K562 (cell line): ENCODE results near the gene TCF12. TPM values are rescaled to one million over a fixed set of nuclear protein-coding genes. Genes with fewer than 3 reads are reported as not detected.
A peak's percentile ranks its signal among the peaks of the same experiment; 100 is the strongest.

Source experiments
- ATAC-seq: fragments of 200-7000 bp; cut with Tn5 transposase; 3 replicates; pipeline ENCODE4 v1.9.1; 2020; ENCODE audit warnings: moderate library complexity
- BruUV-seq: library from RNA; stranded (reverse); fragments of 400-500 nt; replicated peaks from 2 replicates; lab custom pipeline; 2021; lab: Mats Ljungman, UMichigan
- CTCF ChIA-PET: fragments of 300-600 bp; formaldehyde crosslinking; extraction: SDS; loops from one replicate; lab custom pipeline; 2021; ENCODE audit warnings: low intra/inter-chr PET ratio; lab: Yijun Ruan, JAX
- POLR2A ChIA-PET: fragments of 300-600, 350-650 bp; sonication (Branson Sonifier 250); formaldehyde crosslinking; extraction: SDS; loops from one replicate; lab custom pipeline; 2021; ENCODE audit warnings: antibody characterized with exemption, inconsistent platforms; lab: Yijun Ruan, JAX
- DNase-seq, 4 experiments: peaks; one replicate each; pipeline versions ENCODE4 v3.0.0 to v3.0.0-alpha.2; 2011 to 2018; ENCODE audit warnings: low spot score in 3 of 4, mixed read lengths in 3 of 4; ENCODE audit errors: extremely low read depth in 1 of 4
- FAIRE-seq: peaks from 2 replicates; lab custom pipeline; 2011; peaks lifted over from hg19 to GRCh38; lab: Jason Lieb, UNC
- H2AFZ ChIP-seq: 2 replicates; pipeline ENCODE4 v1.6.0; 2011; ENCODE audit warnings: low read depth, low read length, control low read depth, inconsistent platforms
- H3K27ac ChIP-seq: fragments of 200-600 bp; 3 replicates; pipeline ENCODE4 v1.8.0; 2011; ENCODE audit warnings: low read depth, mild to moderate bottlenecking, control low read depth, inconsistent platforms, low read length, moderate library complexity, mixed read lengths; ENCODE audit errors: extremely low read depth
- H3K27me3 ChIP-seq, 2 experiments: fragments of 300-600 bp in 1 of 2; 2 replicates in 1 of 2; 3 replicates in 1 of 2; pipeline versions ENCODE4 v1.6.0 to v1.8.0; 2011; ENCODE audit warnings: inconsistent platforms in 2 of 2, low read length in 2 of 2, mild to moderate bottlenecking in 1 of 2, mixed read lengths in 1 of 2, moderate library complexity in 1 of 2; ENCODE audit not compliant: control insufficient read depth in 2 of 2, insufficient read depth in 2 of 2
- H3K36me3 ChIP-seq: fragments of 300-600 bp; 3 replicates; pipeline ENCODE4 v1.8.0; 2011; ENCODE audit warnings: mild to moderate bottlenecking, low read length, inconsistent platforms; ENCODE audit not compliant: control insufficient read depth, insufficient read depth
- H3K4me1 ChIP-seq, 2 experiments: fragments of 200-600 bp in 1 of 2; replicated peaks in 1 of 2; 2 replicates in 1 of 2; 3 replicates in 1 of 2; pipeline versions ENCODE4 v1.5.1 to v1.8.0; 2011; ENCODE audit warnings: inconsistent platforms in 2 of 2, low read length in 2 of 2, mild to moderate bottlenecking in 1 of 2, mixed read lengths in 1 of 2, moderate library complexity in 1 of 2; ENCODE audit not compliant: control insufficient read depth in 2 of 2, insufficient read depth in 2 of 2
- H3K4me2 ChIP-seq: 2 replicates; pipeline ENCODE4 v1.6.1; 2011; ENCODE audit warnings: low read length, control low read depth, inconsistent platforms, mixed read lengths; ENCODE audit not compliant: insufficient read depth
- H3K4me3 ChIP-seq: fragments of 200-600 bp; sonication (generic), shearing (Covaris generic); 2 replicates; pipeline ENCODE4 v1.5.1; 2016; ENCODE audit warnings: control low read depth, inconsistent platforms
- H3K79me2 ChIP-seq: fragments of 200-600 bp; 3 replicates; pipeline ENCODE4 v1.8.0; 2011; ENCODE audit warnings: low read length, inconsistent platforms; ENCODE audit not compliant: control insufficient read depth, insufficient read depth
- H3K9ac ChIP-seq, 2 experiments: 2 replicates each; pipeline versions ENCODE4 v1.6.0 to v1.6.1; 2011; ENCODE audit warnings: low read depth in 2 of 2, low read length in 2 of 2, control low read depth in 1 of 2, inconsistent platforms in 1 of 2, mild to moderate bottlenecking in 1 of 2, mixed read lengths in 1 of 2; ENCODE audit not compliant: insufficient read depth in 1 of 2
- H3K9me1 ChIP-seq: one replicate; pipeline ENCODE4 v1.6.0; 2011; ENCODE audit warnings: inconsistent platforms, mild to moderate bottlenecking, low read length, moderate library complexity; ENCODE audit not compliant: control insufficient read depth, insufficient read depth
- H3K9me3 ChIP-seq: replicated peaks from 2 replicates; pipeline ENCODE4 v1.5.1; 2011; ENCODE audit warnings: low read depth, low read length, inconsistent platforms; ENCODE audit not compliant: control insufficient read depth, insufficient read depth
- H4K20me1 ChIP-seq: replicated peaks from 2 replicates; pipeline ENCODE4 v1.6.1; 2011; ENCODE audit warnings: low read length, inconsistent platforms, mixed read lengths; ENCODE audit not compliant: control insufficient read depth, insufficient read depth
- ADNP ChIP-seq: fragments of 200-800 bp; sonication (Bioruptor generic); IDR thresholded peaks from 2 replicates; pipeline ENCODE4 v1.6.1; 2016; ENCODE audit warnings: missing genetic modification characterization, missing compliant biosample characterization
- ARNT ChIP-seq, 2 experiments: fragments of 450-650 bp; IDR thresholded peaks; 2 replicates each; pipeline ENCODE4 v1.6.1; 2016; ENCODE audit warnings: mild to moderate bottlenecking in 1 of 2
- CXXC5 ChIP-seq: fragments of 250-450 bp; sonication (Bioruptor Pico); IDR thresholded peaks from 2 replicates; pipeline ENCODE4 v1.8.0; 2022; ENCODE audit warnings: inconsistent platforms, mild to moderate bottlenecking, moderate library complexity
- ESRRB ChIP-seq: fragments of 250-450 bp; sonication (Bioruptor Pico); IDR thresholded peaks from 2 replicates; pipeline ENCODE4 v1.5.0; 2020; ENCODE audit warnings: mild to moderate bottlenecking, moderate library complexity, borderline replicate concordance
- HDGF ChIP-seq: fragments of 450-650 bp; IDR thresholded peaks from 2 replicates; pipeline ENCODE4 v1.6.1; 2016
- IRF9 ChIP-seq: fragments of 450-650 bp; IDR thresholded peaks from 2 replicates; pipeline ENCODE4 v1.6.1; 2016; ENCODE audit warnings: missing biosample characterization, missing genetic modification characterization
- LCOR ChIP-seq: sonication (generic); formaldehyde crosslinking; IDR thresholded peaks from 2 replicates; pipeline ENCODE4 v1.8.0; 2022; ENCODE audit warnings: mild to moderate bottlenecking, missing genetic modification reagents
- MECOM ChIP-seq: fragments of 250-450 bp; sonication (Bioruptor Pico); IDR thresholded peaks from 2 replicates; pipeline ENCODE4 v1.8.0; 2022; ENCODE audit warnings: inconsistent platforms
- NFRKB ChIP-seq: fragments of 450-650 bp; IDR thresholded peaks from 2 replicates; pipeline ENCODE4 v1.6.1; 2016; ENCODE audit warnings: low read depth
- POU5F1 ChIP-seq: fragments of 150-350 bp; IDR thresholded peaks from 2 replicates; pipeline ENCODE4 v1.6.1; 2014; ENCODE audit warnings: borderline replicate concordance, low read length, low read depth, mild to moderate bottlenecking; ENCODE audit not compliant: partially characterized antibody
- XRCC4 ChIP-seq: IDR thresholded peaks from one replicate; pipeline ENCODE4 v1.6.1; 2011; ENCODE audit not compliant: insufficient read depth, insufficient read length; ENCODE audit errors: extremely low read depth
- ZBTB11 ChIP-seq, 3 experiments: fragments of 200-800 bp in 1 of 3; fragments of 250-450 bp in 1 of 3; fragments of 450-650 bp in 1 of 3; sonication (Bioruptor Pico) in 1 of 3; sonication (Bioruptor generic) in 1 of 3; formaldehyde crosslinking in 1 of 3; IDR thresholded peaks; 2 replicates each; pipeline versions ENCODE4 v1.6.1 to v1.8.0; 2016 to 2022; ENCODE audit warnings: mild to moderate bottlenecking in 2 of 3, missing genetic modification characterization in 2 of 3, missing compliant biosample characterization in 1 of 3, moderate library complexity in 1 of 3
- ZFP30 ChIP-seq: fragments of 250-450 bp; sonication (Bioruptor Pico); IDR thresholded peaks from 2 replicates; pipeline ENCODE4 v1.8.0; 2022; ENCODE audit warnings: moderate library complexity, mild to moderate bottlenecking, inconsistent platforms, borderline replicate concordance
- ZKSCAN8 ChIP-seq: fragments of 200-800 bp; sonication (Bioruptor generic); IDR thresholded peaks from 2 replicates; pipeline ENCODE4 v1.6.1; 2016; ENCODE audit warnings: missing genetic modification characterization, missing compliant biosample characterization
- ZNF224 ChIP-seq: sonication (generic); formaldehyde crosslinking; IDR thresholded peaks from 2 replicates; pipeline ENCODE4 v1.8.0; 2022; ENCODE audit warnings: mild to moderate bottlenecking, missing genetic modification reagents
- WGBS: fragments of 100-300 bp; shearing (Covaris generic); methylation state at CpG from one replicate; pipeline ENCODE4 v1.1.6; 2016; ENCODE audit warnings: low coverage, mixed read lengths; ENCODE audit not compliant: insufficient coverage; ENCODE audit errors: missing lambda C conversion rate; 5-methylcytosine and 5-hydroxymethylcytosine counted together
- in situ Hi-C: fragments of 300-500 bp; cut with MboI; formaldehyde crosslinking; loops from 4 replicates; pipeline ENCODE4 v1.15.0; 2018; ENCODE audit warnings: inconsistent platforms, mixed read lengths
- intact Hi-C: fragments of 100-400 bp; cut with micrococcal nuclease; formaldehyde crosslinking; loops from 2 replicates; pipeline ENCODE4 v1.14.2; 2022
- polyA plus RNA-seq, 8 experiments: library from polyadenylated mRNA; depleted of rRNA in 4 of 8; stranded (reverse) in 5 of 8; unstranded in 3 of 8; fragments of >200 nt; fragmentation: Nextera tagmentation in 2 of 8; fragmentation: Illumina TruSeq in 1 of 8; extraction: Ambion mirVana in 2 of 8; extraction: Trizol in 1 of 8; gene quantifications; 2 replicates each; pipeline versions ENCODE4 v1.2.1 to v1.2.3, GENCODE V29; 2011 to 2014; ENCODE audit warnings: inconsistent platforms in 1 of 8, missing spikeins in 1 of 8
- total RNA-seq, 7 experiments: library from RNA; depleted of rRNA in 6 of 7; stranded (reverse); fragments of >200 nt in 6 of 7; fragmentation: Illumina TruSeq in 2 of 7; extraction: Trizol in 2 of 7; gene quantifications; 2 replicates each; pipeline versions ENCODE4 v1.2.1 to v1.2.3, GENCODE V29; 2011 to 2021; ENCODE audit warnings: low replicate concordance in 1 of 7

Gene TCF12
- total and polyA plus RNA-seq, 9 of the 15 experiments (the other 6 are each of a cell fraction or from before 2014, with no cell fraction given), result 10.5 to 132 (median 52.9) TPM

- TF ChIP-seq ESRRB (CRISPR knock-in tag) (no peak), CXXC5 (CRISPR knock-in tag) (peak; percentile 18), ZNF224 (CRISPR knock-in tag) (0 out of 2 replicates have a peak, but pooled peaks have one; percentile 54)
Observed at GRCh38 chr15:57320631-57321220, 402.3 kb downstream of the TCF12 start (continued).

GRCh38 chr15:57321485-57321884, 403.0 kb downstream of the TCF12 start:
- peak overlapping the region; percentile 94 for H2AFZ ChIP-seq
- no peak for FAIRE-seq
- TF ChIP-seq HDGF (0 out of 2 replicates have a peak, but pooled peaks have one; percentile 69), LCOR (CRISPR knock-in tag) (0 out of 2 replicates have a peak, but pooled peaks have one; percentile 34), ZBTB11 (CRISPR knock-in tag; IDR thresholded peaks at IDR 0.05) (peak in 1 of 3 experiments; percentile 67; a peak in 1 of 6 replicates), MECOM (CRISPR knock-in tag) (peak; percentile 53; the same call in 1 of the 2 replicates), ADNP (tag) (0 out of 2 replicates have a peak, but pooled peaks have one; percentile 57), IRF9 (tag) (0 out of 2 replicates have a peak, but pooled peaks have one; percentile 9), ZKSCAN8 (CRISPR knock-in tag) (peak; percentile 81; the same call in 1 of the 2 replicates), POU5F1 (no peak), ZFP30 (CRISPR knock-in tag) (no peak), ARNT (IDR thresholded peaks at IDR 0.05) (0 out of 4 replicates have a peak, but pooled peaks of 1 of the 2 experiments have one; percentile 27), NFRKB (peak; percentile 49; the same call in 1 of the 2 replicates), XRCC4 (no peak)

More at GRCh38 chr15:57321485-57321884, 403.0 kb downstream of the TCF12 start:
- ChIA-PET CTCF (interaction anchor here (0.7 kb wide), 1 partner anchor 926 kb away, joined by 3 read pairs; no protein-coding TSS in a partner anchor), POLR2A (interaction anchor here (0.6 to 2.4 kb wide), 6 partner anchors 8 to 1091 kb away, joined by 3 to 10 read pairs (median 5); no protein-coding TSS in a partner anchor)
- BruUV-seq, result no TSS peak
- H3K9me3 ChIP-seq, result peaks cover 3% of the 10 kb centered on the region; the same call in 1 of the 2 replicates
- H3K79me2 ChIP-seq, result peaks cover 7% of the 10 kb centered on the region; the same call in 2 of the 3 replicates
- H3K4me1 ChIP-seq, result peaks cover 46 to 47% of the 10 kb centered on the region in 2 experiments
- in situ Hi-C loops (loop anchor here (25.0 kb wide), 1 partner anchor 834 kb away; no protein-coding TSS in a partner anchor), intact Hi-C loops (loop anchor here (5.0 kb wide), 2 partner anchors 99 to 1924 kb away; no protein-coding TSS in a partner anchor)
- H3K4me2 ChIP-seq, result peak overlapping the region; percentile 72; the same call in 1 of the 2 replicates
- H3K9me1 ChIP-seq, result no peaks in the 10 kb centered on the region
- ATAC-seq, result no peak
- no peaks in the 10 kb centered on the region for H4K20me1 ChIP-seq
- no peak for DNase-seq
- peak overlapping the region in 1 of 2 experiments; percentile 79; a peak in 2 of 4 replicates for H3K9ac ChIP-seq
- H3K36me3 ChIP-seq, result no peaks in the 10 kb centered on the region; the same call in 2 of the 3 replicates
- no peaks in the 10 kb centered on the region for H3K27me3 ChIP-seq
- peak overlapping the region; percentile 99 for H3K27ac ChIP-seq
- no peak overlapping the region for H3K4me3 ChIP-seq
- WGBS, result 47% methylated on average over 3 of the region's 3 CpGs
